Panc1 (cell line): ENCODE results near the gene GRIK3.

Experiments
- POLR2AphosphoS5 ChIP-seq: IDR thresholded peaks from 2 replicates; pipeline ENCODE4 v1.6.1; 2012; ENCODE audit warnings: mild to moderate bottlenecking, low read depth, low read length, moderate library complexity
- REST ChIP-seq, 2 experiments: IDR thresholded peaks; 2 replicates each; pipeline ENCODE4 v1.6.1; 2011 to 2012; ENCODE audit warnings: low read depth in 2 of 2, control low read depth in 1 of 2, low read length in 1 of 2, mild to moderate bottlenecking in 1 of 2, moderate library complexity in 1 of 2; ENCODE audit not compliant: insufficient read depth in 1 of 2
- SIN3A ChIP-seq: IDR thresholded peaks from 2 replicates; pipeline ENCODE4 v1.6.1; 2012; ENCODE audit warnings: low read depth, mild to moderate bottlenecking, low read length, moderate library complexity, borderline replicate concordance; ENCODE audit not compliant: insufficient read depth
- TF ChIP-seq, protein P1 (sequence below): fragments of 450-650 bp; IDR thresholded peaks from 2 replicates; pipeline ENCODE4 v1.5.1; 2017; ENCODE audit warnings: mild to moderate bottlenecking

- TF ChIP-seq, protein P1, sequence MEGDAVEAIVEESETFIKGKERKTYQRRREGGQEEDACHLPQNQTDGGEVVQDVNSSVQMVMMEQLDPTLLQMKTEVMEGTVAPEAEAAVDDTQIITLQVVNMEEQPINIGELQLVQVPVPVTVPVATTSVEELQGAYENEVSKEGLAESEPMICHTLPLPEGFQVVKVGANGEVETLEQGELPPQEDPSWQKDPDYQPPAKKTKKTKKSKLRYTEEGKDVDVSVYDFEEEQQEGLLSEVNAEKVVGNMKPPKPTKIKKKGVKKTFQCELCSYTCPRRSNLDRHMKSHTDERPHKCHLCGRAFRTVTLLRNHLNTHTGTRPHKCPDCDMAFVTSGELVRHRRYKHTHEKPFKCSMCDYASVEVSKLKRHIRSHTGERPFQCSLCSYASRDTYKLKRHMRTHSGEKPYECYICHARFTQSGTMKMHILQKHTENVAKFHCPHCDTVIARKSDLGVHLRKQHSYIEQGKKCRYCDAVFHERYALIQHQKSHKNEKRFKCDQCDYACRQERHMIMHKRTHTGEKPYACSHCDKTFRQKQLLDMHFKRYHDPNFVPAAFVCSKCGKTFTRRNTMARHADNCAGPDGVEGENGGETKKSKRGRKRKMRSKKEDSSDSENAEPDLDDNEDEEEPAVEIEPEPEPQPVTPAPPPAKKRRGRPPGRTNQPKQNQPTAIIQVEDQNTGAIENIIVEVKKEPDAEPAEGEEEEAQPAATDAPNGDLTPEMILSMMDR = no peak
- no peak for TF ChIP-seq POLR2AphosphoS5
- TF ChIP-seq REST (IDR thresholded peaks at IDR 0.05; ENCODE audit: insufficient read depth in 1 of 2, low read depth in 2 of 2, low read length in 1 of 2) = no peak
- TF ChIP-seq SIN3A = no peak
Observed at GRCh38 chr1:36881541-36881940, 152.8 kb downstream of the GRIK3 start.
